ENCODE measurements around the gene KCNAB1. TPM values are rescaled to one million over a fixed set of nuclear protein-coding genes. Genes with fewer than 3 reads are reported as not detected.

KCNAB1 gene
- total and polyA plus RNA-seq, 4 donors, result 8.9 to 45.8 (median 17.8) TPM

GRCh38 chr3:156587760-156588069 is 467.3 kb downstream of the KCNAB1 start:
- H3K4me1 ChIP-seq (ENCODE audit: control insufficient read depth in 1 of 2, insufficient read depth in 2 of 2, low read length in 2 of 2), result peaks cover 0 to 4% of the 10 kb centered on the region in 2 donors
- intact Hi-C loops (cut with DNase I), result no loop called here
- DNase-seq (no peak), ATAC-seq (ENCODE audit: low FRiP score) (no peak)
- WGBS, 2 donors, result 76 to 79% methylated on average over 1 of the region's 1 CpG
- no peaks in the 10 kb centered on the region for H3K9me3 ChIP-seq (ENCODE audit: control insufficient read depth, low read length)
- no peak overlapping the region for H3K4me3 ChIP-seq (ENCODE audit: low read length in 2 of 2)
- H3K27me3 ChIP-seq (ENCODE audit: control insufficient read depth in 1 of 2, insufficient read depth in 2 of 2, low read length in 1 of 2), result no peaks in the 10 kb centered on the region
- no peaks in the 10 kb centered on the region for H3K36me3 ChIP-seq (ENCODE audit: control insufficient read depth in 1 of 2, insufficient read depth in 2 of 2, low read length in 1 of 2)
- no peak overlapping the region for H3K27ac ChIP-seq (ENCODE audit: low read depth in 1 of 2, low read length in 2 of 2)

Other genes starting within 250 kb of the KCNAB1 start
- gene GMPS, start 249.9 kb upstream of the KCNAB1 start, total RNA-seq, result 10 to 100 TPM; 40.2 to 43.2 TPM
- gene GMPS, start 249.9 kb upstream of the KCNAB1 start, polyA plus RNA-seq, result 10 to 100 TPM; 14.9 to 21.8 TPM

Measured in aorta (tissue), 5 donors.